ENCODE results near the gene AHNAK2.

Gene AHNAK2

GRCh38 chr14:104939666-104940410, 38.3 kb downstream of the AHNAK2 start:
- no peak for DNase-seq (ENCODE audit: low spot score)

GRCh38 chr14:104938960-104939359, 39.2 kb downstream of the AHNAK2 start:
- DNase-seq (ENCODE audit: low spot score): no peak

DNA sequence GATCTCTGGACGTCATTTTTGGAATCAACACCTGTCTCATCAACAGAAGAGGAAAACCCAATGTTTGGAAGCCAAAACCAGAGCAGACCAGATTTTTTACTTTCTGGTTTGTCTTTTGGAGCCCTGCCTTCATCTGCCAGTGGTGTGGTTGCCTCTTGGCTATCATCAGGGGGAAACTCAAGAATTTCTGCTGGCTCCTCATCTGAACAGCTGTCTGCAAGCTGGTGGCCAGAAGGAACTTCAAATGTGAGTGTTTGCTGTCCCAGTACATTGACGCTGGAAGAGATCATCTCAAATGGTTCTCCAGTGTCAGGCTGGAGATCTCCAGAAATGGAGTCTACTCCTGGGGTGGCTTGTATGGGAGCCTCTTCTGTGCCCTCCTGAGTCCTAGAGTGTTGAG, 39.7 kb downstream of the AHNAK2 start:
- DNase-seq (ENCODE audit: low spot score): no peak

- DNase-seq (ENCODE audit: low spot score): no peak
Observed at GRCh38 chr14:104937694-104938365, 40.3 kb downstream of the AHNAK2 start.

DNA sequence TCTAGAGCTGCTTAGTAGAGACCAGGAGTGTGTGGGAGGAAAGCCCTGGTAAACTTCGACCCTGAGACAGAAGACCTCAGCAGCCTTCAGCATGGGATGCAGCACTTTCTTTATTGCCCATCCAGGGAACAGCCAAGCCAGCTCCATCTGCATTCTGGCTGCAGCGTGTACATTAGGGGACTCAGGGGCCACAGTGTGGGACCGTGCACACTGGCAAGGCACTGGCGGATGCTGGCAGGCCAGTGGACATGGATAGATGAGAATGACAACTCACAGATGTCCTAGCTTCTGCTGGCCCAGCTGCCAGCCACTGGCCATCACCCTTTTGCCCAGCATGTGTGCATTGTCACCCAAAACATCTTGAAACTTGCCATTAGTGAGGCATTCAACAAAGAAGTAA, 41.0 kb downstream of the AHNAK2 start:
- DNase-seq (ENCODE audit: low spot score): no peak

- DNase-seq (ENCODE audit: low spot score): no peak
Observed at GRCh38 chr14:104936361-104937155, 41.6 kb downstream of the AHNAK2 start.

- no peak for DNase-seq (ENCODE audit: low spot score)
Observed at GRCh38 chr14:104935955-104936354, 42.2 kb downstream of the AHNAK2 start.

DNA sequence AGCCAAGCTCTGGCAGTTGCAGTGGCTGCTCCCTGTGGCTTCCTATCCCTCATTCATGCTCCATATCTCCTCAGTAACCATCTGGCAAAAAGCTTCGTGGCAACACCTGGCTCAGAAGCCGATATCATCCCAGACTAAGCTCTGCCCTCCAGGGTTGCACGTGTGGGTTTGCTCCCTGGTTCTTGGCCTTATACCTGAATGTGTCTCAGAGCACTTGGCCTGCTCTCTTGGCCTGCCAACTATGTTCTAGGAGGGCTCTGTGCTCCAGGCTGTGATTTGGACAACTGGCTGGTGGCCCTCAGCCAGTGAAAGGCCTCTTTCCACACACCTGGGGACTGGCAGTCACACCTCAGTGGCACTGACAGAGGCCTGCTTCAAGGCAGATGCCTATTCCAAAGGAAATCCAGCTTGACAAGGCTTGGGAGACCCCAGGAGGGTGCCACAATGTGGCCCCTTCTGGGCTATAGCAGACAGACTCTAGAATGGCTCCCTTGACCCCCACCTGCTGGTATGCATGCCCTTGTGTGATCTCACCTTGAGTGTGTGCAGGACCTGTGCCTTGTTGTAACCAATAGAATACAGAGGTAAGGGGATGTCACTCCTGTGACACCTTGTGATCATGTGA, 43.0 kb downstream of the AHNAK2 start:
- no peak for DNase-seq (ENCODE audit: low spot score)

DNA sequence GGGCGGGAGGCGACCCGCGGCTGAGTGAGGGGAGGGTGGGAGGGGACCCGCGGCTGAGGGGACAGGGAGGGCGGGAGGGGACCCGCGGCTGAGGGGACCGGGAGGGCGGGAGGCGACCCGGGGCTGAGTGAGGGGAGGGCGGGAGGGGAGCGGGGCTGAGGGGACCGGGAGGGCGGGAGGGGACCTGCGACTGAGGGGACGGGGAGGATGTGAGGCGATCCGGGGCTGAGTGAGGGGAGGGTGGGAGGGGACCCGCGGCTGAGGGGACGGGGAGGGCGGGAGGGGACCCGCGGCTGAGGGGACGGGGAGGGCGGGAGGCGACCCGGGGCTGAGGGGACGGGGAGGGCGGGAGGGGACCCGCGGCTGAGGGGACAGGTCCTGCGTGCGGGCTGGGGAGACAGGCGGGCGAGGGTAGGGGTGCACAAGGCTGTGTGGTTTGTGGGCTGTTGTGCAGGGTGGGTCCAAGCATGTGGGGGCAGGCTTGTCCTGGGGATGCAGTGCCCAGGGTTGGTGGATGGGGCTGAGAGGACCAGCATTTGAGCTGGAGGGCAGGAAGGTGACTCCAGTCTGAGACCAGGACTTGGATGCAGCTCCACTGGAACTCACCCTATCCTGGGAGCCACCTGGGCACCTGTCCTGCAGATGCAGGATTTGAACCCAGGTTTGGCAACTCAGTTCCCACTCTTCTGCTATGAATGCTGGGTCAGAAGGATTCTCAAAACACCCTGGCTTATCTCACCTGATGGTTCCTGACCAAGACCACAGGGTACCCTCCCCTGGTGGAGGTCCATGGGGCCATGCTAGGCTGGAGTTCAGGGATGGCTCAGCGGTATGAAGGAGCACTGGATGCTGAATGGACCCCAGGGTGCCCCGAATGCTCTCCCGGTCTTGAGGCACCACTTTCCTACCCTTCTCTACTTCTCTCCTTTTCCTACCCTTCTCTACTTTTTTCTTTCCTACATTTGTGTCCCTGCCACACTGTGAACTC, 44.1 kb downstream of the AHNAK2 start:
- DNase-seq (ENCODE audit: low spot score): no peak

DNA sequence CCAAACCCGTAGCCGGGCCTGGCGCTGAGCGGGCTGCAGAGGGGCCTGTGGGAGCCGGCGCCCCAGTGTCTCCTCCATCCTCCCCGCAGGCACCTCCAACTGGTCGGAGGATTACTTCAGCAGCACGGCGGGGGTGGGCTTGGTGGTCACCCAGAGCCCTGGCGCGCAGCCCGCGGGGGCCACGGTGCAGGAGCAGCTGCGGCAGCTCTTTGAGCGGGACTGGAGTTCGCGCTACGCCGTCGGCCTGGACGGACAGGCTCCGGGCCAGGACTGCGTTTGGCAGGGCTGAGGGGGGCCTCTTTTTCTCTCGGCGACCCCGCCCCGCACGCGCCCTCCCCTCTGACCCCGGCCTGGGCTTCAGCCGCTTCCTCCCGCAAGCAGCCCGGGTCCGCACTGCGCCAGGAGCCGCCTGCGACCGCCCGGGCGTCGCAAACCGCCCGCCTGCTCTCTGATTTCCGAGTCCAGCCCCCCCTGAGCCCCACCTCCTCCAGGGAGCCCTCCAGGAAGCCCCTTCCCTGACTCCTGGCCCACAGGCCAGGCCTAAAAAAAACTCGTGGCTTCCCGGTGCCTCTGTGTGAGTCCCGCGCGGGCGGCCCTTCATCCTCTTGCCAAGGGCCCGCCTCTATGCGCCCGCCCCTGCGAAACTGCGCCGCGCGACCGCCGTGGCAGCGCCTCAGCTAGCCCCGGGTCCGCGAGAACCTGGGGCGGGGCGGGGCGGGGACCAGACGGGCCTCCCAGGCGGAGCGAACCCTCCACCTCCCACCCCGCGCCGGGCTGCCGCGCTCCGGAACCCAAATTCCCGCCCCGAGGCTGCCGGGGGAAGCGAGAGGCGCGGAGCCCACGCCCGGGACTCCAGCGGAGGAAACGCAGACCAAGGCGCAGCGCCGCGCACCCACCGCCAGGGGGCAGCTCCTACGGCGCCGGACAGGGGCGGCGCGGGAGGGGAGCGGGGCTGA, 45.2 kb downstream of the AHNAK2 start:
- peak; percentile 70 for DNase-seq (ENCODE audit: low spot score)

GRCh38 chr14:104931771-104932675, 46.2 kb downstream of the AHNAK2 start:
- no peak for DNase-seq (ENCODE audit: low spot score)

DNA sequence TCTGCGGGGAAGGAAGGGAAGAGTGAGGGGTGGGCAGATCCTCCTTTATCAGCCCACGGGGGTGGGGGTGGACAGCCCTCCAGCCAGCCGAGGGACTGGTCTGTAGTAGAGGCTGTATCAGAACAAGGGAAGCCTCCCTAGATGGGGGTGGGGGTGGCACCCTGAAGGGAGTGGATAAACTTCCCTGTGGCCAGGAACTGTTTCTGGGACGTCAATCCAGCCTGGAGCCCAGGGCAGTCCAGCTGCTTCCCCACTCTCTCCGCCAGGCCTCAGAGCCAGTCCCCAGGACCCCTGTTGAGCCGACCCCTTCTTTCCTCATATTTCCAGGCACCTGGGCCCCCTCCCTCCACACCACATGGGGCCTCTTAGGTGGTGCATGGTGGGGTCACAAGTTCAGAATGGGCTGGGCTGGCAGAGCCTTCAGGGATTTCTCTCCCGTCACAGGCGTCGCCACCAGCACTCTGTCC, 46.8 kb downstream of the AHNAK2 start:
- no peak for DNase-seq (ENCODE audit: low spot score)

- DNase-seq (ENCODE audit: low spot score): no peak
Observed at GRCh38 chr14:104930526-104931303, 47.5 kb downstream of the AHNAK2 start.

- DNase-seq (ENCODE audit: low spot score): no peak
Observed at GRCh38 chr14:104929268-104930230, 48.6 kb downstream of the AHNAK2 start.

DNA sequence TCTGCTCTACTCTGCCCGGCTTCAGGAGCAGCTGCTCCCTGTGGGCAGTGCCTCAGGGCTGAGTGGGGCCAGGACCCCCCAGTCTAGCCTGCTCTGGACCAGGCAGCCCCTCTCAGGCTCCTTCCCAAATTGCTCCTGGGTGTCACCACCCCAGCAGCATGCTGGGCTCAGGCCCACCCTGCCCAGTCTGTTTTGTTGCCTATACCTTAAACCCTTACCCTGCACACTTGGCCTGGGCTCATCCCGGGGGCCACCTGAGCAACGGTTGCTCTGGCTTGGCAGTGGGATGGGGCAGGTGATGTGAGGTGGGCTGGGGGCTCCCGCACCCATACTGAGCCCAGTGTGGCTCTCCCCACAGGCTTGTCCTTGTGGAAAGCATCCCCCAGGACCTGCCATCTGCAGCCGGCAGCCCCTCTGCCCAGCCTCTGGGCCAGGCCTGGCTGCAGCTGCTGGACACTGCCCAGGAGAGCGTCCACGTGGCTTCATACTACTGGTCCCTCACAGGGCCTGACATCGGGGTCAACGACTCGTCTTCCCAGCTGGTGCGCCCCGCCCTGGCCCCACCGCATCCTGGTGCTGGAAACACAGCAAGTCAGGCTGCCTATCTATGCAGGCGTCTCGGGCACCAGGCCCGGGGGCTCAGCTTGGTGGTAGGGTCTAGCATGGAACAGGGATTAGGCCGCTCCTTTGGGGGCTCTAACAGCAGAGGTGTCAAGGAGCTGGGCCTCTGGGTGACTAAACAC, 49.6 kb downstream of the AHNAK2 start:
- no peak for DNase-seq (ENCODE audit: low spot score)

DNA sequence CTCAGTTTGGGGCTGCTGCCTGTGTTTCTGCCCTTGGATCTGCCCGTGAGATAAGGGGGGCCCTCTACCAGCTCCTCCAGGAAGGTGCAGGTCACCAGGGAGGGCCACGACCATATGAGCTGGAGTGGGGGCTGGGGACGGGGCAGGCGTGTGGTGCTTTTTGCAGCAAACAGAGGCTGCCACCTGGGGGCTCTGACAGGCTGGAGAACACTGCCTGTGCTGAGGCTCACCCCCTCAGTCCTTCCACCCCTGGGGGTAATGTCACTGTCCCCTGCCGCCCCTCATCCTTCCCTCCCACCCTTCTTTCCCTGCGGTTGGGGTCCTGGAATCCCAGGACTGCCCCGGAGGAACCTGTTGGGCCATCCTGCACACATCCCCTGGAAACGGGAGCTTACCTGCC, 50.3 kb downstream of the AHNAK2 start:
- no peak for DNase-seq (ENCODE audit: low spot score)

All from cerebellar cortex (tissue), 1 donor.